WTC11 (cell line): Measurements from ENCODE around the gene OXGR1. TPM values are rescaled to one million over a fixed set of nuclear protein-coding genes. Genes with fewer than 3 reads are reported as not detected.

ENCODE experiments used
- ATAC-seq: fragments of 200-7000 bp; cut with Tn5 transposase; 2 replicates; pipeline ENCODE4 v1.10.0; 2021; ENCODE audit warnings: mild to moderate bottlenecking, moderate library complexity
- CTCF ChIA-PET: fragments of 300-600 bp; sonication (Branson Sonifier 250); formaldehyde crosslinking; loops from one replicate; lab custom pipeline; 2021; ENCODE audit warnings: antibody characterized with exemption; lab: Charles Lee
- POLR2A ChIA-PET: fragments of 350-600 bp; sonication (Branson Sonifier 250); formaldehyde crosslinking; loops from one replicate; lab custom pipeline; 2021; ENCODE audit warnings: antibody characterized with exemption; lab: Charles Lee
- DNase-seq: peaks from one replicate; pipeline ENCODE4 v3.0.0; 2021; ENCODE audit warnings: low spot score
- H3K27ac Mint-ChIP-seq: 2 replicates; pipeline ENCODE4 v1.8.0; 2021; ENCODE audit warnings: mixed read lengths
- H3K27me3 Mint-ChIP-seq: 2 replicates; pipeline ENCODE4 v1.8.0; 2021; ENCODE audit warnings: low read depth, mild to moderate bottlenecking, moderate library complexity, mixed read lengths
- H3K36me3 Mint-ChIP-seq: 2 replicates; pipeline ENCODE4 v1.8.0; 2021; ENCODE audit warnings: mixed read lengths
- H3K4me1 Mint-ChIP-seq: 2 replicates; pipeline ENCODE4 v1.8.0; 2022; ENCODE audit warnings: mixed read lengths
- H3K4me3 Mint-ChIP-seq: 2 replicates; pipeline ENCODE4 v1.8.0; 2021; ENCODE audit warnings: mild to moderate bottlenecking, moderate library complexity, mixed read lengths
- H3K9me3 Mint-ChIP-seq: 2 replicates; pipeline ENCODE4 v1.8.0; 2021; ENCODE audit warnings: mixed read lengths
- CDX4 ChIP-seq: fragments of 250-450 bp; sonication (Bioruptor Pico); IDR thresholded peaks from 2 replicates; pipeline ENCODE4 v1.9.0; 2021; ENCODE audit warnings: moderate library complexity, mild to moderate bottlenecking, inconsistent platforms, borderline replicate concordance
- E2F1 ChIP-seq: sonication (generic); formaldehyde crosslinking; IDR thresholded peaks from 2 replicates; pipeline ENCODE4 v1.8.0; 2022; ENCODE audit warnings: mild to moderate bottlenecking, missing genetic modification reagents
- E2F4 ChIP-seq: sonication (generic); formaldehyde crosslinking; IDR thresholded peaks from 2 replicates; pipeline ENCODE4 v1.8.1; 2022; ENCODE audit warnings: low read depth, mild to moderate bottlenecking, moderate library complexity, missing genetic modification reagents, borderline replicate concordance
- FOXP1 ChIP-seq: sonication (generic); formaldehyde crosslinking; IDR thresholded peaks from 2 replicates; pipeline ENCODE4 v1.8.0; 2022; ENCODE audit warnings: missing genetic modification reagents, mild to moderate bottlenecking, moderate library complexity, borderline replicate concordance
- GABPB1 ChIP-seq: sonication (generic); formaldehyde crosslinking; IDR thresholded peaks from 2 replicates; pipeline ENCODE4 v1.8.1; 2023; ENCODE audit warnings: mild to moderate bottlenecking, missing genetic modification reagents
- JAZF1 ChIP-seq: fragments of 250-450 bp; sonication (Bioruptor Pico); IDR thresholded peaks from 2 replicates; pipeline ENCODE4 v1.9.0; 2021; ENCODE audit warnings: moderate library complexity, mild to moderate bottlenecking, inconsistent platforms
- JUN ChIP-seq: sonication (generic); formaldehyde crosslinking; IDR thresholded peaks from 2 replicates; pipeline ENCODE4 v1.8.0; 2023; ENCODE audit warnings: mild to moderate bottlenecking, missing genetic modification reagents
- KAT7 ChIP-seq: sonication (generic); formaldehyde crosslinking; IDR thresholded peaks from 2 replicates; pipeline ENCODE4 v1.8.1; 2023; ENCODE audit warnings: missing genetic modification reagents, mild to moderate bottlenecking, borderline replicate concordance
- MAX ChIP-seq: sonication (generic); formaldehyde crosslinking; IDR thresholded peaks from 2 replicates; pipeline ENCODE4 v1.8.0; 2022; ENCODE audit warnings: mild to moderate bottlenecking, missing genetic modification reagents
- NFATC4 ChIP-seq: fragments of 250-450 bp; sonication (Bioruptor Pico); IDR thresholded peaks from 2 replicates; pipeline ENCODE4 v1.9.0; 2021; ENCODE audit warnings: mild to moderate bottlenecking
- NR2C2 ChIP-seq: sonication (generic); formaldehyde crosslinking; IDR thresholded peaks from 2 replicates; pipeline ENCODE4 v1.8.0; 2022; ENCODE audit warnings: mild to moderate bottlenecking, missing genetic modification reagents
- RELA ChIP-seq: sonication (generic); formaldehyde crosslinking; IDR thresholded peaks from 2 replicates; pipeline ENCODE4 v1.8.1; 2022; ENCODE audit warnings: missing genetic modification reagents, mild to moderate bottlenecking, borderline replicate concordance
- RORB ChIP-seq: fragments of 250-450 bp; sonication (Bioruptor Pico); IDR thresholded peaks from 2 replicates; pipeline ENCODE4 v1.9.0; 2021; ENCODE audit warnings: mild to moderate bottlenecking
- SMAD3 ChIP-seq: sonication (generic); formaldehyde crosslinking; IDR thresholded peaks from 2 replicates; pipeline ENCODE4 v1.8.0; 2022; ENCODE audit warnings: missing genetic modification reagents, mild to moderate bottlenecking, borderline replicate concordance
- TCF7 ChIP-seq: sonication (generic); formaldehyde crosslinking; IDR thresholded peaks from 2 replicates; pipeline ENCODE4 v1.8.0; 2022; ENCODE audit warnings: mild to moderate bottlenecking, low read depth, missing genetic modification reagents, moderate library complexity
- TEAD4 ChIP-seq: sonication (generic); formaldehyde crosslinking; IDR thresholded peaks from 2 replicates; pipeline ENCODE4 v1.8.0; 2022; ENCODE audit warnings: mild to moderate bottlenecking, missing genetic modification reagents
- ZBTB21 ChIP-seq: sonication (generic); formaldehyde crosslinking; IDR thresholded peaks from 2 replicates; pipeline ENCODE4 v1.8.1; 2023; ENCODE audit warnings: mild to moderate bottlenecking, missing genetic modification reagents, borderline replicate concordance
- ZNF423 ChIP-seq: fragments of 250-450 bp; sonication (Bioruptor Pico); IDR thresholded peaks from 2 replicates; pipeline ENCODE4 v2.1.2; 2022; ENCODE audit warnings: mild to moderate bottlenecking, moderate library complexity
- total RNA-seq: library from RNA; stranded (reverse); gene quantifications from 3 replicates; pipeline ENCODE4 v1.2.3, GENCODE V29; 2021
- TF ChIP-seq, protein P1 (sequence below): fragments of 250-450 bp; sonication (Bioruptor Pico); IDR thresholded peaks from 2 replicates; pipeline ENCODE4 v2.1.2; 2022; ENCODE audit warnings: mild to moderate bottlenecking, moderate library complexity
- TF ChIP-seq, protein P2 (sequence below): sonication (generic); formaldehyde crosslinking; IDR thresholded peaks from 2 replicates; pipeline ENCODE4 v1.8.1; 2022; ENCODE audit warnings: missing genetic modification reagents, borderline replicate concordance
- TF ChIP-seq, protein P3 (sequence below): sonication (generic); formaldehyde crosslinking; IDR thresholded peaks from 2 replicates; pipeline ENCODE4 v1.8.1; 2023; ENCODE audit warnings: mild to moderate bottlenecking, missing genetic modification reagents
- TF ChIP-seq, protein P4 (sequence below): sonication (generic); formaldehyde crosslinking; IDR thresholded peaks from 2 replicates; pipeline ENCODE4 v1.8.0; 2023; ENCODE audit warnings: missing genetic modification reagents
- TF ChIP-seq, protein P5 (sequence below): sonication (generic); formaldehyde crosslinking; IDR thresholded peaks from 2 replicates; pipeline ENCODE4 v1.8.1; 2022; ENCODE audit warnings: mild to moderate bottlenecking, missing genetic modification reagents, moderate library complexity, borderline replicate concordance

Gene OXGR1
- total RNA-seq, 1 experiment from 2014 or later, result 0.39 TPM

DNA sequence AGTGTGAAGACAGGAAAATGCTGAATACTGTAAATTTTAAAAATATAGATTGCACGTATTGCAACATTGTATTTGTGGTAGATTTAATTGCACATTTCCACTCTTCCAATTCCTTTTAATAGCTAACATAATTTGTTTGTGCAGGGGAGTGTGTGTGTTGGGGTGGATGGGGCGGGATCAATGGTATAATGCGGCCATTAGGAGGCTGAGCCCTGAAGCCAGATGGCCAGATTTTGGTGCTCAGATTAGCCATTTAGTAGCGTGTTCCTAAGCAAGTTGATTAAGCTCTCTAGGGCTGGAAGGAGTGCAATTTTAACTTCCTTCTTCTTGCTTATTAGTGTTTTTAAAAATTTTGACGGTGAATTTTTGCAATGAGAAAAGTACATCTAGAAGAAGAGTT, 5.8 kb downstream of the OXGR1 start (continued):
- TF ChIP-seq, protein P1, sequence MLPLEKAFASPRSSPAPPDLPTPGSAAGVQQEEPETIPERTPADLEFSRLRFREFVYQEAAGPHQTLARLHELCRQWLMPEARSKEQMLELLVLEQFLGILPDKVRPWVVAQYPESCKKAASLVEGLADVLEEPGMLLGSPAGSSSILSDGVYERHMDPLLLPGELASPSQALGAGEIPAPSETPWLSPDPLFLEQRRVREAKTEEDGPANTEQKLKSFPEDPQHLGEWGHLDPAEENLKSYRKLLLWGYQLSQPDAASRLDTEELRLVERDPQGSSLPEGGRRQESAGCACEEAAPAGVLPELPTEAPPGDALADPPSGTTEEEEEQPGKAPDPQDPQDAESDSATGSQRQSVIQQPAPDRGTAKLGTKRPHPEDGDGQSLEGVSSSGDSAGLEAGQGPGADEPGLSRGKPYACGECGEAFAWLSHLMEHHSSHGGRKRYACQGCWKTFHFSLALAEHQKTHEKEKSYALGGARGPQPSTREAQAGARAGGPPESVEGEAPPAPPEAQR (CRISPR knock-in tag), result no peak
- TF ChIP-seq GABPB1 (CRISPR knock-in tag) (no peak), E2F4 (no peak), NFATC4 (no peak), JAZF1 (no peak), FOXP1 (CRISPR knock-in tag) (no peak), KAT7 (no peak), TCF7 (CRISPR knock-in tag) (no peak), NR2C2 (CRISPR knock-in tag) (no peak)
- TF ChIP-seq, protein P2, sequence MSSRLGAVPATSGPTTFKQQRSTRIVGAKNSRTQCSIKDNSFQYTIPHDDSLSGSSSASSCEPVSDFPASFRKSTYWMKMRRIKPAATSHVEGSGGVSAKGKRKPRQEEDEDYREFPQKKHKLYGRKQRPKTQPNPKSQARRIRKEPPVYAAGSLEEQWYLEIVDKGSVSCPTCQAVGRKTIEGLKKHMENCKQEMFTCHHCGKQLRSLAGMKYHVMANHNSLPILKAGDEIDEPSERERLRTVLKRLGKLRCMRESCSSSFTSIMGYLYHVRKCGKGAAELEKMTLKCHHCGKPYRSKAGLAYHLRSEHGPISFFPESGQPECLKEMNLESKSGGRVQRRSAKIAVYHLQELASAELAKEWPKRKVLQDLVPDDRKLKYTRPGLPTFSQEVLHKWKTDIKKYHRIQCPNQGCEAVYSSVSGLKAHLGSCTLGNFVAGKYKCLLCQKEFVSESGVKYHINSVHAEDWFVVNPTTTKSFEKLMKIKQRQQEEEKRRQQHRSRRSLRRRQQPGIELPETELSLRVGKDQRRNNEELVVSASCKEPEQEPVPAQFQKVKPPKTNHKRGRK (CRISPR knock-in tag), result no peak
- TF ChIP-seq, protein P3, sequence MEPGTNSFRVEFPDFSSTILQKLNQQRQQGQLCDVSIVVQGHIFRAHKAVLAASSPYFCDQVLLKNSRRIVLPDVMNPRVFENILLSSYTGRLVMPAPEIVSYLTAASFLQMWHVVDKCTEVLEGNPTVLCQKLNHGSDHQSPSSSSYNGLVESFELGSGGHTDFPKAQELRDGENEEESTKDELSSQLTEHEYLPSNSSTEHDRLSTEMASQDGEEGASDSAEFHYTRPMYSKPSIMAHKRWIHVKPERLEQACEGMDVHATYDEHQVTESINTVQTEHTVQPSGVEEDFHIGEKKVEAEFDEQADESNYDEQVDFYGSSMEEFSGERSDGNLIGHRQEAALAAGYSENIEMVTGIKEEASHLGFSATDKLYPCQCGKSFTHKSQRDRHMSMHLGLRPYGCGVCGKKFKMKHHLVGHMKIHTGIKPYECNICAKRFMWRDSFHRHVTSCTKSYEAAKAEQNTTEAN (CRISPR knock-in tag), result no peak

DNA sequence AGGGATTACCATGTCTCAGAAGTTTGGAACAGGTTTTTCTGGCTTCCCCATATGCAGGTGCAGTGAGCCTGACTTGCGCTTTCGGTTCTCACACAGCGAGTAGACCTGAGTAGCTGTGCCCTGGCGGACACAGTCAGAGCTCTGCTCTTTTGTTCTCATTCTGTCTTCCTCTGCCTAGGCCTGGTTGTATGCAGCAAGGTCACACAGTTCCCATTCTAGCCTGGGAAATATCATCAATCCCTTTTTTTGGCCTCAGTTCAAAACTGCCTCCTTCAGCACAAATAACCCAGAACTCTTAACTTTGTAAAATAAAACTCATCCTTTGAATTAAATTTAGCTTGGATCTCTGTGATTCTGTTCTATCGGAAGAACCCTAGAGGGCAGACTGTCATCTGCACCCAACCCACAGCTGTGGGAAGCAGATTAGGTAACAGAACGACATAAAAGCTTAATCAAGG, 10.2 kb downstream of the OXGR1 start:
- H3K27ac Mint-ChIP-seq, result no peak overlapping the region; the same call in 1 of the 2 replicates
- ATAC-seq (peak; percentile 100), DNase-seq (peak; percentile 34)
- H3K4me1 Mint-ChIP-seq, result peaks cover 12% of the 10 kb centered on the region
- H3K36me3 Mint-ChIP-seq, result no peaks in the 10 kb centered on the region
- CTCF ChIA-PET, result interaction anchor here (0.6 to 2.1 kb wide), 18 partner anchors 10 to 590 kb away, joined by 3 to 20 read pairs (median 5); no protein-coding TSS in a partner anchor
- no peaks in the 10 kb centered on the region for H3K27me3 Mint-ChIP-seq
- TF ChIP-seq MAX (no peak), JUN (CRISPR knock-in tag) (no peak), SMAD3 (CRISPR knock-in tag) (no peak), ZNF423 (no peak)
- peak overlapping the region; percentile 42 for H3K4me3 Mint-ChIP-seq
- POLR2A ChIA-PET, result no interaction called here
- H3K9me3 Mint-ChIP-seq, result peaks cover 14% of the 10 kb centered on the region

- Mint-ChIP-seq H3K4me1 (peaks cover 12% of the 10 kb centered on the region), H3K9me3 (peaks cover 25% of the 10 kb centered on the region), H3K27ac (no peak overlapping the region), H3K27me3 (no peaks in the 10 kb centered on the region), H3K4me3 (no peak overlapping the region), H3K36me3 (no peaks in the 10 kb centered on the region)
- ChIA-PET CTCF (no interaction called here), POLR2A (no interaction called here)
- DNase-seq (no peak), ATAC-seq (no peak)
- TF ChIP-seq TEAD4 (CRISPR knock-in tag) (no peak), CDX4 (CRISPR knock-in tag) (no peak), E2F1 (no peak), NR2C2 (CRISPR knock-in tag) (no peak), ZBTB21 (CRISPR knock-in tag) (no peak), RORB (CRISPR knock-in tag) (no peak), MAX (no peak), RELA (no peak)
- TF ChIP-seq, protein P4, sequence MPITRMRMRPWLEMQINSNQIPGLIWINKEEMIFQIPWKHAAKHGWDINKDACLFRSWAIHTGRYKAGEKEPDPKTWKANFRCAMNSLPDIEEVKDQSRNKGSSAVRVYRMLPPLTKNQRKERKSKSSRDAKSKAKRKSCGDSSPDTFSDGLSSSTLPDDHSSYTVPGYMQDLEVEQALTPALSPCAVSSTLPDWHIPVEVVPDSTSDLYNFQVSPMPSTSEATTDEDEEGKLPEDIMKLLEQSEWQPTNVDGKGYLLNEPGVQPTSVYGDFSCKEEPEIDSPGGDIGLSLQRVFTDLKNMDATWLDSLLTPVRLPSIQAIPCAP (CRISPR knock-in tag), result no peak
- TF ChIP-seq, protein P5, sequence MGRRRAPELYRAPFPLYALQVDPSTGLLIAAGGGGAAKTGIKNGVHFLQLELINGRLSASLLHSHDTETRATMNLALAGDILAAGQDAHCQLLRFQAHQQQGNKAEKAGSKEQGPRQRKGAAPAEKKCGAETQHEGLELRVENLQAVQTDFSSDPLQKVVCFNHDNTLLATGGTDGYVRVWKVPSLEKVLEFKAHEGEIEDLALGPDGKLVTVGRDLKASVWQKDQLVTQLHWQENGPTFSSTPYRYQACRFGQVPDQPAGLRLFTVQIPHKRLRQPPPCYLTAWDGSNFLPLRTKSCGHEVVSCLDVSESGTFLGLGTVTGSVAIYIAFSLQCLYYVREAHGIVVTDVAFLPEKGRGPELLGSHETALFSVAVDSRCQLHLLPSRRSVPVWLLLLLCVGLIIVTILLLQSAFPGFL, result no peak
These were observed 11.6 kb downstream of the OXGR1 start for GRCh38 chr13:96982672-96983071.
